HL-60/S4 treated with retinoic acid at 250 ng/mL for 4 days and 3 days (cell line): ENCODE data around the gene TMC7.
"Not testable (repeated sequence)": the region's sequence is repeated elsewhere in the genome, so short reads cannot be mapped to it uniquely, and the experiment has no call there.

Experiments used
- in situ Hi-C: fragments of 300-500 bp; cut with MboI; formaldehyde crosslinking; loops from 2 replicates; pipeline ENCODE4 v1.7.0; 2022; ENCODE audit warnings: low sequenced_read_pairs

The TMC7 gene

DNA sequence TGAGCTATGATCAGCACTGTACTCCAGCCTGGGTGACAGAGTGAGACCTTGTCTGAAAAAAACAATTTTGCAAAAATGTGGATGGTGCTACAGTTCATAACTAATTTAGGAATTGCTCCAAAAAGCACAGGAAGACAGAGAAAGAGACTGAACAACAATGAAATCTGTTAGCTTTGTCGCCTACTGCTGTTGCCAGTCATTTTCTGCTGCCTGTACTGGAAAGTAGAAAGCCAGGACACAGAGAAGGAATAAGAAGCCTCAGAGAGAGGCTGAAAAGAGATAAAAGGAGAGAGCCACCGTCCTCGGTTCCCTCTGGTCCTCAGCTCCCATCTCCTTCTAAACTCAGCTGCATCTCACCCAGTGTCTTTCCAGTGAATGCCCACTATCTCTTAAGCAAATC lies 8.6 kb upstream of the TMC7 start:
- in situ Hi-C loops, result no loop called here

DNA sequence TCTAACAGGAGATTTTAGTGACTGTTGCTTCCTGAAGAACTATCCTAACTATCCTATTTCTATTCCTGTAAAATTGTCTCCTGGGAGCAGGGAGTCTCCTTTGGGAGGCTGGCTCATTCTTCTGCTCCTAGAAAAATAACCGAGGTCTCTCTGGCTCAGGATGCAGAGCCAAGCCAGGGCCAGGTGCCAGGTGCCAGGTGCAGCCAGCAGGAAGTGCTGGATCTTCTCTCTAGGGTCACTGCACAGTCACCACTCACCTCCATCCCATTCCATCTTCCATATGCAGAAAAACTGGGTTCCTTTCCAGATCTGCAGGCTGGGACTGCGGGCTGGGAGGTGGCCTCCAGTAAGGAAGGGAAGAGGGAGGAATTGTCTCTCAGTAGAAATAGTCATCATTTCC lies 3.8 kb upstream of the TMC7 start:
- in situ Hi-C loops, result no loop called here

DNA sequence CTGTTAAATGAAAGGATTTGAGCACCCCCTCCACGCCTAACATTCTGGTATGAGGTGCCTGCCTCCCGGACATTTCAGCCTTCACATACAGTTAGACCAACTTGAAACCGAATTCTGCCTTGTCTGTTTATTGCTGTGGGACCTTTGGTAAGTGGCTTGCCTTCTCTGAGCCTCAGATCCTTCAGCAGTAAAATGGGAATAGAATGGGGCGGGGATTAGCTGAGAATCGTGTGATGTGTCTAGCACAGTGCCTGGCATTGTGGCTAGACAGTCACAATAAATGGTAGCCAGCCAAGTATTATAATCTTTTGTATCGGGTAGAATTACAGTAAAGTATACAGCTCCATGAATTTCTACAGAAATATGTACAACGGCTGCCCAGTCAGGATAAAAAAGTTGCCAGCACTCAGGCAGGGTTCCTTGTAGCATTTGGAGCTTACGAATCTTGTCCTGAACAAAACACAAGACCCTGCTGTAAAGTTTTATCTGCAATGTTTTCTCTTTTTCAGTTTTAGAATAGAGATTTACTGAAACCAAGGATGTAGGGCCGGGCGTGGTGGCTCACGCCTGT lies 786 bp downstream of the TMC7 start:
- in situ Hi-C loops, result no loop called here

DNA sequence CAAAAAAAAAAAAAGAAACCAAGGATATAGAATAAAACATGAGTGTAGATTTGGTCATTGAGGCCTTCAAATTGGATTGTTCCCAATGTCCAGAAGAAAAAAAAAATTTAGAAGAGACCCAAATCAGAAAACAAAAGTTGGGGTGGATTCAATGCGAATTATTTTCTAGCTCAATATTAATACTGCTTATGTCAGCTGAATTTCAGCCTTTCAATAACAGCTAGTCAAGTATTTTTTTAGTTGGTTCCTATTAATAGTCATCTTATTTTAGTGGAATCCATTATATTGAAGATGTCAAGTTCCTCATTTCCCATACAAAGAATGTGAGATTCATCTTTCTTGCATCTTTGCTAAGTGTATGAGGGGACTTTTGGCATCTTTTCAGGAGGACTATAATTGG lies 1.5 kb downstream of the TMC7 start:
- in situ Hi-C loops, result not testable (repeated sequence)

DNA sequence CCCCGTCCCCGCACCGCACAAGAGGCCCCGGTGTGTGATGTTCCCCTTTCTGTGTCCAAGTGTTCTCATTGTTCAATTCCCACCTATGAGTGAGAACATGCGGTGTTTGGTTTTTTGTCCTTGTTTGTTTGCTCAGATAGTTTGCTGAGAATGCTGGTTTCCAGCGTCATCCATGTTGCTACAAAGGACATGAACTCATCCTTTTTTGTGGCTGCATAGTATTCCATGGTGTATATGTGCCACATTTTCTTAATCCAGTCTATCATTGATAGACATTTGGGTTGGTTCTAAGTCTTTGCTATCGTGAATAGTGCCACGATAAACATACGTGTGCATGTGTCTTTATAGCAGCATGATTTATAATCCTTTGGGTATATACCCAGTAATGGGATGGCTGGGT lies 8.0 kb downstream of the TMC7 start:
- in situ Hi-C loops, result not testable (repeated sequence)

DNA sequence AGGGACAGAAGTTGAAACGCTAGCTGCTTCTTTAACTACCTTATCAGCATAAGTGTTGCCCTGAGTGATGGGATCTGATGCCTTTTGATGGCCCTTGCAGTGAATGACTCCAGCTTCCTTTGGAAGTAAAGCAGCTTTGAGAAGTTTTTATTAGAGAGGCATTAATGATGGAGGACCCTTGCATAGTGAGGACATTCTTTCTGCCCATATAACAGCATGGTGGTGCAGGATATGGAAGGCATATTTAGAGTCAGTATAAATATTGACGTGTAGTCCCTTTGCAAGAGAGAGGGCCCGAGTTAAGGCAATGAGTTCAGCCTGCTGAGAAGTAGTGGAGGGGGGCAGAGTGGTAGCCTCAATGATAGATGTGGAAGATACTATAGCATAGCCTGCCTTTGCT lies 9.8 kb downstream of the TMC7 start:
- in situ Hi-C loops, result not testable (repeated sequence)

DNA sequence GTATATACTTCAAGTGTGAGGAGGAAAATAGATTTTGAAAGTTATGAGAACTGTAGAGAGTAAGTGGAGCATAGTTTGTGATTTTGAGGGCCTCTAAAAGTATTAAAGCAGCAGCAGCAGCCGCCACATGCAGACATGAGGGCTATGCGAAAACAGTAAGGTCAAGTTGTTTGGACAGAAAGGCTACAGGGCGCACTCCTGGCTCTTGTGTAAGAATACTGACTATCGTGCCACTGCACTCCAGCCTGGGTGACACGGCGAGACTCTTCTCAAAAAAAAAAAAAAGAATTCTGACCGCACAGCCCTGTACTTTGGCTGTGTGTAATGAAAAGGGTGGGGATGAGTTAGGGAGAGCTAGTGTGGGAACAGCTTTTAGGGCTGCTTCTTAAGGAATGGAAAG lies 10.4 kb downstream of the TMC7 start:
- in situ Hi-C loops, result not testable (repeated sequence)

DNA sequence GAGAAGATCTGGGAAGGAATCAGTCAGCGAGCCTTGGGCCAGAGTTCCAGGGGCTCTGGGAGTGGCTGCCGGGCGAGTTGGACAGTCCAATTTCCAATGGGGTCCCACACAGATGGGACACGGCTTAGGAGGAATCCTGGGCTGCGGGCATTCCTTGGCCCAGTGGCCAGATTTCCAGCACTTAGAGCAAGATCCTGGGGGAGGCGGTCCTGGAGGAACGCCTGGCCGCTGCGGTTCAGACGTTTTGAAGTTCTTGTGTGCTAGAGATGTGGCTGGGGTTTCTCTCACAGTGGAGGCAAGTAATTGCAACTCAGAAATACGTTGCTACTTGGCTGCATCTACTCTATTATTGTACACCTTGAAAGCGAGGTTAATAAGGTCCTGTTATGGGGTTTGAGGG lies 11.7 kb downstream of the TMC7 start:
- in situ Hi-C loops, result not testable (repeated sequence)

DNA sequence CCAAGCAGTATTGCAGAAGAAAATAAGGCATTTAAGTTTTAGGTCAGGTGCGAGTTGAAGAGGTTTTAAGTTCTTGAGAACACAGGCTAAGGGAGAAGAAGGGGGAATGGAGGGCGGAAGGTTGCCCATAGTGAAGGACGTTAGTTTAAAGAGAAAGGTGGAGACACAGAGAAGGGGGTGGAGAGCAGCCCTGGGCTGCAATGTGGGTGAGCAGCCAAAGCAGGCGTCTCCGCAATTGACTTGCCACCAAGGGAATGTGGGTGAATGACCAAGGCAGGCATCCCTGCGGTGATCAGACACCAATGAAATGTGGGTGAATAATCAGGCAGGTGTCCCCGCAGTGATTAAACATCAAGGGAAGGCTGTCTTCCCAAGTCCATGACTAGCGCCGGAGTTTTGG lies 12.8 kb downstream of the TMC7 start:
- in situ Hi-C loops, result not testable (repeated sequence)

DNA sequence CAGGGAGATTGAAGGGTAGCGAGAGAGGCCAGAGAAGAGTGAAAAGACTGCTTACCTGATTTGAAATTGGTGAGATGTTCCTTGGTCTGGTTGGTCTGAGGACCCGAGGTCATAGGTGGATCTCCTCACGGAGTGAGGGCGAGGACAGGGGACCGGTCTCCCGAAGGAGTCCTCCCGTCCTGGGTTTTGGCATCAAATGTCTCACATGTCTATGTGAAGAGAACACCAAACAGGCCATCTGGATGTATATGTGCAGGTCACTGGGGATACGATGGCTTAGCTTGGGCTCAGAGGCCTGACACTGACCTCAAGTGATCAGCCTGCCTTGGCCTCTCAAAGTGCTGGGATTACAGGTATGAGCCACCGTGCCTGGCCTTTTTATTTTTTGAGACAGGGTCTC lies 13.3 kb downstream of the TMC7 start:
- in situ Hi-C loops, result not testable (repeated sequence)

DNA sequence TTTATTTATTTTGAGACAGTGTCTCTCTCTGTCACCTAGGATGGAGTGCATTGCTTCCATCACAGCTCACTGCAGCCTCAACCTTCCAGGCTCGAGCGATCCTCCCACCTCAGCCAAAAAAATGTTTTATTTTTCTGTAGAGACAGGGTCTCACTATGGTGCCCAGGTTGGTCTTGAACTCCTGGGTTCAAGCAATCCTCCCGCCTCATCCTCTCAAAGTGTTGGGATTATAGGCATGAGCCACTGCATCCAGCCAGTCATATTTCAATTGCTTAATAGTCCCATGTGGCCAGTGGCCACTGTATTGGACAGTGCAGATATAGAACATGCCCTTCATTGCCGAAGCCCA lies 15.3 kb downstream of the TMC7 start:
- in situ Hi-C loops, result no loop called here

DNA sequence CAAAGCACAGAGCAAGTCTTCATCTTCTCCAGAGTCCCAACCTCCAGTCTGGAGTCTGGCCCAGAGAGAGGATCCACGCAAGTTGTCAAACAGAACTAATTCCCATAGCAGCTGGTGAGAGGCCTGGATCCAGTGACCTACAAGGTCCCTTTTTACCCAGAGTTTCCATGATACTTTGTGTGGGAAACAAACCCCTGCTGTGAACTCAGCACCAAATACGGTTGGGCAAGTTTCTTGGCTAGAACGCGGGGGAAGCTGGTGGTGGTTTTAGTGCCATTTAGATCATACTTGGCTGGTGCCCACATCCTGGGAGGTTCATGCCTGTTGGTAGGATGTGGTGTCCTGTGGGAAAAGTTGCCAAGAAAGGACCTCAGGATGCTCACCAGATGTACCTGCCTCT lies 18.1 kb downstream of the TMC7 start:
- in situ Hi-C loops, result no loop called here

DNA sequence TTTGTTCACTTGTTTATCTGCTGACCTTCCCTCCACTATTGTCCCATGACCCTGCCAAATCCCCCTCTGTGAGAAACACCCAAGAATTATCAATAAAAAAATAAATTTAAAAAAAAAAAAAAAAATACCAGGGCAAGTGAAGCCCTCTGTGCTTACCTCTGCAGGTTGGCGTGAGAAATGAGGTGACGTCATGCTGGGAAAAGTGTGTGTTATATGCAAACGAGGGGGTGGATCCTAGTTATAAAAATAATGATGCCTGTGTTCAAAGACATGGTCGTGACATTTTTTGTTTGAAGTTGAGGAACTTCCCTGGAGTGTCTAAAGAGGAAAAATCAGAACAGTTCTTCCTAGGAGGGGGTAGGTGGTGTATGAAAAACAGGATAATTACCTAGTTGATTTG lies 20.2 kb downstream of the TMC7 start:
- in situ Hi-C loops, result no loop called here

DNA sequence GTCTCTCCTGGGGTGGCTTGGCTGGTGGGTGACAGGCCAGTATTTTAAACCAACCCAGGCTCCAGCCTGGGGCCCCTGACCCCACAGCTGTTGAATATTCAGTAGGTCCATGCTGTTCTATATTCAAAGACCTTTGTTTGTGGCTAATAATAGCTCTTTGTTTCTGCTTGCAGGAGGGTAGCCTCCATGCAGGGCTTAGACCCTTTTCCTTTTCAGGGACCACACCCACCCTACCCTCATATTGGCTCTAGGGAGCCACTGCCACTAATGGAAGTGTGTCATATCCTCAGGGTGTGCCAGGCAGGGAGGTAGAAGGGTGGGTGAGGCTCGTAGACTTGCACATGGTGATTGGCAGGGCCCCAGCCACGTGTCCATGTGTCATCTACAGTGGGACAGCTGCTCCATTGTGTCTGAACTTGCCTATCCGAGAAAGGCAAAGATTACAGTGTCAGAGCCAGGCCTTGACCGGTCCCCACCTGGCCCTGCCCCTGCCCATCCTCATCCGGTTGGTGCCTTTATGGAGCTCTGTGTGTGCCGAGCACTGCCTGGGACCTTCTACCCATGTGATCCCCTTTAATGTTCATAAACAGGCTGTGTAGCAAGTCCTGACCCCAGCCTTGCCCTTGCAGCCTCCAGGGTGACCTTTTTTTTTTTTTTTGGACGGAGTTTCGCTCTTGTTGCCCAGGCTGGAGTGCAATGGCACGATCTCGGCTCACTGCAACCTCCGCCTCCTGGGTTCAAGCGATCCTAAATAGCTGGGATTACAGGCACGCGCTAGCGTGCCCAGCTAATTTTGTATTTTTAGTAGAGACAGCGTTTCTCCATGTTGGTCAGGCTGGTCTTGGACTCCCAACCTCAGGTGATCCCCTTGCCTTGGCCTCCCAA lies 22.1 kb downstream of the TMC7 start:
- in situ Hi-C loops, result no loop called here

DNA sequence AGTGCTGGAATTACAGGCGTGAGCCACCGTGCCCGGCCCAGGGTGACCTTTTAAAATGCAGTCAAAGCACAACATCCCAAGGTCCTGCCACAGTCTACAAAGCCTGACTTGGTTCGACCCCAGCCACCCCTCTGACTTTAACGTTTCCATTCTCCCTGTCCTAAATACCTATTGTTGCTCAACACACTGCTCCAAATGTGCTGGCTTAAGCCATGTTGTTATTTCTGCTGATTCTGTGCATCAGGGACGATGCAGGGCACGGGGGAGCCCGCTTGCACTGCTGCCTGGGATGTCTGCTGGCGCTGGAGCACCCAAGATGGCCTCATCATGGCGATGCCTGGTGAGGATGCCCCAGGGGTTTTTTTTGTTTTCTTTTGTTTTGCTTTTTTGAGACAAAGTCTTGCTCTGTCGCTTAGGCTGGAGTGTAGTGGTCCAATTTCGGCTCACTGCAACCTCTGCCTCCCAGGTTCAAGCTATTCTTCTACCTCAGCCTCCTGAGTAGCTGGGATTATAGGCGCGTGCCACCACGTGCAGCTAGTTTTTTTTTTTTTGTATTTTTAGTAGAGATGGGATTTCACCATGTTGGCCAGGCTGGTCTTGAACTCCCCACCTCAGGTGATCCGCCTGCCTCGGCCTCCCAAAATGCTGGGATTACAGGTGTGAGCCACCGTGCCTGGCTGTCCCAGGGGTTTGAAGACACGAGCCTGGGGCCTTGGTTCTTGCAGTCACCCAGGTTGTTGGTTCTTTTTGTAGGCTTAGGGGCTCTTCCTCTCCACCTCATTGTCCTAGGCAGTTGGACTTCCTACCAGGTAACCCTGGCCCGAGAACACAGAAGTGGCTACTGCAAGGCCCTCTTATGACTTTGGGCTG lies 22.9 kb downstream of the TMC7 start:
- in situ Hi-C loops, result no loop called here

DNA sequence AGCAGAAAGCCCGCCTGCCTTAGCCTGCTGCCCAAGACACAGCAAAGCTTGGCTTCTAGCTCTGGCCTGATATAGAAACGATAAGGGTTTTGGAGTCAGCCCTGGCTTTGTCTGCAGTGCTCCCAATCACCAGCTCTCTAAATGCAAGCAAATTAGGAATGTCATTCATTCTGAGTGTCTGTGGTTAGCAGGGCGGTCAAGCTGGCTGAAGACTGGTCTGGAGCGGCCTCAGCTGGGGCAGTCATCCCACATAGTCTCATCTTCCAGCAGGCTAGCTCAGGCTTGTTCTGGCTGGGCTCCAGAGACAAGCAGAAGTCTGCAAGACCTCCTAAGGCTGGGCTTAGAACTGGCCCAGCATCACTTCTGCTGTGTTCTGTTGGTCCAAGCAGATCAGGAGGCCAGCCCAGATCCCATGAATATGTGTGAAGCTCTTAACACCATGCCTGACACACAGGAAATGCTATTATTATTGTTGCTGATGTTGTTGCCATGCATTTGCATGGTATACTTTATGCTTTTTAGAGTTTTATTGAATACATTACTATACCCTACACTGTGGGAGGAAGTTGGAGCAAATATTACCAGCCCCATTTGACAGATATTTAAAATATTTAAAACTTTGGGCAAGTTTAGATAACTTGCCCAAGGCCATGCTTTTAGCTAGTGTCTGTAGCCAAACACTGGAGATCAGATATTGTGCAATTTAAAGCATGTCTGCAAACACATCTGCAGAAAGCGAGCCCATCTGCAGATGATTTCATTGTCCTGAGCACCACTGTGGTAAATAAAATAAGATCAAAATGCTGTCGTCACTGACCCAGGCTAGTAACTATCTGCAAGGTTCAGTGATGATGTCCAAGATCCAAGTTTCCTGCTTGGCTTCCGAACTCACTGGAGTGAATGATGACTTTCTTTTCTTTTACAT lies 24.8 kb downstream of the TMC7 start:
- in situ Hi-C loops, result no loop called here

DNA sequence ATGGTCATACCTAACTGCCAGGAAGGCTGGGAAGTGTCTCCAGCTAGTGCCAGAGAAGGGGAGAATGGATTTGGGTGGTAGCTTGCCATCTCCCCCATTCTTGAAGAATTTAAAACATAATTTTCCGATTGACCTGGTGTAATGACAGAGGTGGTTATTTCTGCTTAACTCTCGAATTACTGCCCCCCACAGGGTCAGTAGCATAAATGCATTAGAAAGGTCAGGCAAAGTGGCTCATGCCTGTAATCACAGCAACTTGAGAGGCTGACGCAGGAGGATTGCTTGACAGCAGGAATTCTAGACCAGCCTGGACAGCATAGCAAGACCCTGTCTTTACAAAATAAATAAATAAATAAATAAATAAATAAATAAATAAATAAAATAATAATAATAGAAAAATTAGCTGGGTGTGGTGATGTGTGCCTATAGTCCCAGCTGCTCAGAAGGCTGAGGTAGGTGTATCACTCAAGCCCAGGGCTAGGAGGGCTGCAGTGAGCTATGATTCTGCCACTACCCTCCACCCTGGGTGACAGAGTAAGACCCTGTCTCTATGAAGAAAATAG lies 27.5 kb downstream of the TMC7 start:
- in situ Hi-C loops, result no loop called here

DNA sequence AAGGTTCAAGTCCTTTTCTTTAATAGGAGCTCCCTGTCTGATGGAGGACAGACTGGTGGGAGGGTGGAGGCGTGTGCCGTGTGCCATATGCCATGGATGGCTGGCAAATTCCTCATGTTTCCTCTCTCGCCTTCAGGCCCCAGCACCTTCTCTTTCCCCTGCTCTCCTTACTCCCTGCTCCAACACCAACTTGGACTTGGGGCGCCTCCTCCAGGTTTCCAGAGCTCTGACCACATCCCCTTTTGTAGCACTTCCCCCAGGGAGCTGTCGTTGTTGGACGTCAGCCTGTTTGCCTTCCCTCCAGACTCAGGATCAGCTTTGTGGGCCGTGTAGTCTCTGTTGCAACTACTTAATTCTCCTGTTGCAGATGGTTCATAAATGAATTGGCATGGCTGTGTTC lies 30.7 kb downstream of the TMC7 start:
- in situ Hi-C loops, result no loop called here

DNA sequence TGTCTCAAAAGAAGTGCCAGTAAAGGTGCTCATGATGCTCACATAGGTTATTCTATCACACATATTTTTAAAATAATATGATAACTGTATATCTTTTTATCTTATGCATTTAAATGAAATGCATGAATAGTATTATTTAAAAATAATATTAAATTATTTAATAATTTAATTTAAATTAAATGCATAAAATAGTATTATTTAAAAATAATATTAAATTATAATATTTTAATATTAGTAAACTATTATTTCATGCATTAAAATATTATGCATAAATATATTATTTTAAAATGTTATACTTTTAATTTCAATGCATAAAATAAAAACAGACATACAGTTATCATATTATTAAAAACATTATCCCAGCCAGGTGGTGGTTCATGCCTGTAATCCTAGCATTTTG lies 33.4 kb downstream of the TMC7 start:
- in situ Hi-C loops, result no loop called here

DNA sequence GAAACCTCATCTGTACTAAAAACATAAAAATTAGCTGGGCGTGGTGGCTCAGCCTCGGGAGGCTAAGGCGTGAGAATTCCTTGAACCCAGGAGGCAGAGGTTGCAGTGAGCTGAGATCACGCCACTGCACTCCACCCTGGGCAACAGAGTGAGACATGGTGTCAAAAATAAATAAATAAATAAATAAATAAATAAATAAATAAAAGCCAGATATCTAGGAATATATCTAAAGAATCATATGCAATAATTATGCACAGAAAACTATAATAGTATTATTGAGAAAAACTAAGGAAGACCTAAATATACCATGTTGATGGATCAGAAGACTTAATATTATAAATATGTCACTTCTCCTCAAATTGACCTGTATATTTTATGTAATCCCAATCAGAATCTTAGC lies 37.0 kb downstream of the TMC7 start:
- in situ Hi-C loops, result no loop called here
